Memory B cell (primary cell): ENCODE measurements around the gene WFS1.

Source experiments
- ATAC-seq: fragments of 150-1000 bp; cut with Tn5 transposase; 2 replicates; pipeline ENCODE4 v1.10.0; 2021; ENCODE audit warnings: low read depth, mild to moderate bottlenecking, moderate library complexity
- DNase-seq, 2 donors: peaks; one replicate each; pipeline ENCODE4 v3.0.0; 2022; ENCODE audit warnings: low spot score in 2 of 2
- H3K27ac Mint-ChIP-seq: one replicate; pipeline ENCODE4 v1.8.0; 2022; ENCODE audit warnings: mild to moderate bottlenecking, moderate library complexity, mixed read lengths
- H3K27me3 Mint-ChIP-seq: one replicate; pipeline ENCODE4 v1.8.0; 2022; ENCODE audit warnings: mixed read lengths
- H3K36me3 Mint-ChIP-seq: one replicate; pipeline ENCODE4 v1.8.0; 2022; ENCODE audit warnings: mild to moderate bottlenecking, mixed read lengths
- H3K4me1 Mint-ChIP-seq: one replicate; pipeline ENCODE4 v1.8.0; 2022; ENCODE audit warnings: mixed read lengths
- H3K4me3 Mint-ChIP-seq: one replicate; pipeline ENCODE4 v1.8.0; 2022; ENCODE audit warnings: mild to moderate bottlenecking, moderate library complexity, mixed read lengths
- H3K9me3 Mint-ChIP-seq: one replicate; pipeline ENCODE4 v1.8.0; 2022; ENCODE audit warnings: mixed read lengths

Gene WFS1

DNA sequence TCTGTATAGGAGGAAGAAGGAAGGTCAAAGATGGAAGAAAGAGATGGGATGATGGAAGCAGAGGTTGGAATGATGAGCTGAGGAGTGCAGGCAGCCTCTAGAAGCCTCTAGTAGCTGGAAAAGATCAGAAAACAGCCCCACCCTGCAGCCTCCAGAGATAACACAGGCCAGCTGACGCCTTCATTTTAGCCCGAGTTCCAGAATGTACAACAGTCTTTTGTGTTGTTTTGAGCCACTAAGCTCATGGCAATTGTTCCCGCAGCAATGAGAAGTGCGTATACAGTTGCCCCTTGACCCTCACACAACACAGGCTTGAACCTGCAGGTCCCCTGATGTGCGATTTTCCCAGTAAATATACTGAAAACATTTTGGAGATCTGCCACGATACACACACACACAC, 72.0 kb downstream of the WFS1 start:
- DNase-seq (no peak), ATAC-seq (no peak)
- Mint-ChIP-seq H3K27ac (no peak overlapping the region), H3K4me3 (no peak overlapping the region), H3K9me3 (no peaks in the 10 kb centered on the region), H3K4me1 (peaks cover 16% of the 10 kb centered on the region), H3K36me3 (no peaks in the 10 kb centered on the region), H3K27me3 (peaks cover 31% of the 10 kb centered on the region)

DNA sequence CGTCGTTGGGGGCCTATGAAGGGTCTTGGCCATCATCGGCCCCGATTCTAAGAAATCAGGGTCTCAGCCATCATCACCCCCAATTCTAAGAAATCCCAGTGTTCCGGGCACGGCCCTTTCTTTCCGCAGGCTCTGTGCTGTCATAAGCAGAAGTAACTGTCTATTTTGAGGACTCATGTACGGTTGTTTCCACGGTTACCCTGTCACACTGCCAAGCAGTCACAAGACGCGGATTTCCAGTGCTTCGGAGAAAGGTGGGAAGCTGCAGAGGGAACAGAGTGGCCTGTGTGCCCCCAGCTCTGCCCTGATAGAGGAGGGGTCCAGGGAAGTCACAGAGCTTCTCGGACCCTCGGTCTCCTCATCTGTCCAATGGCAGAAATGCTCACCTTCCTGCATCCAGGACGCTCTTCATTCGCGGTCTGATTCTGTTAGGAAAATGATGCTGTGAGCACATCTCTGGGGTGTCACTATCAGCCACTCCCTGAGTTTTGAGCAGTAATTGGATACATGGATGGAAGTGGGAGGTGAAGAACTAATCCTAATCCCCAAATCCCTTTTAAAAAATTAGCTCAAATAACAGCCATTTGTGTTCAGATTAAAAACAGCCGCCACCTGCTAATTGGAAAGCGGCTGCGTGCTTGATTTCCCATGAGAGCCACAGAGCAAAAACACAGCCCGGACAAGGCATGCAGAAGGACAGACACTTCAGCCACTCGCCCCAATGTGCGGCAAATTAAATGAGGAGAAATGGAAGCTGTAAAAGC, 73.1 kb downstream of the WFS1 start:
- ATAC-seq (no peak), DNase-seq (no peak)
- Mint-ChIP-seq H3K27ac (no peak overlapping the region), H3K27me3 (peaks cover 29% of the 10 kb centered on the region), H3K36me3 (no peaks in the 10 kb centered on the region), H3K9me3 (no peaks in the 10 kb centered on the region), H3K4me1 (peaks cover 10% of the 10 kb centered on the region), H3K4me3 (no peak overlapping the region)

DNA sequence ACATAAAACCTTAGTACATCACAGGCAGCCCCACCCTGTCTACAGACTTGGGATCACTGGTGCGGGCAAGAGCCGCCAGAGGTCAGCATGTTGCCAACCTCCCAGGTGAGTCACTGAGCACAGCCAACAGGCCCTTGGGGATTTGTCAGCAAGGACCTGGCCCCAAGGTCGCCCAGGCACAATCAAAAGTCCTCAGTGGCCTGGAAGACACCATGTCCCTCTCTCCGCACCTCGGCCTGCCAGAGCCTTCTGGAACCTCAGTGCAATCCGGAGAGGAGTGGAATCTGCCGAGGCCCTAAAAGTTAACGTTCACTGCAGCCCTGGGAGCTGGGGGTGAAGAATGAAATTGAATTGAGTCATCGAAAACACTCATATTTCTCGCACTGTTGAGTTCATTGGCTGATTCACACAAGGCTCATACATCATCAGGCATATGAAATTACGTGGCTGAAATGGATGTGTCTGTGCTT, 74.3 kb downstream of the WFS1 start:
- ATAC-seq = no peak
- no peaks in the 10 kb centered on the region for H3K9me3 Mint-ChIP-seq
- H3K4me3 Mint-ChIP-seq = no peak overlapping the region
- H3K27me3 Mint-ChIP-seq = peaks cover 21% of the 10 kb centered on the region
- no peak for DNase-seq
- no peak overlapping the region for H3K27ac Mint-ChIP-seq
- no peaks in the 10 kb centered on the region for H3K36me3 Mint-ChIP-seq
- no peaks in the 10 kb centered on the region for H3K4me1 Mint-ChIP-seq

DNA sequence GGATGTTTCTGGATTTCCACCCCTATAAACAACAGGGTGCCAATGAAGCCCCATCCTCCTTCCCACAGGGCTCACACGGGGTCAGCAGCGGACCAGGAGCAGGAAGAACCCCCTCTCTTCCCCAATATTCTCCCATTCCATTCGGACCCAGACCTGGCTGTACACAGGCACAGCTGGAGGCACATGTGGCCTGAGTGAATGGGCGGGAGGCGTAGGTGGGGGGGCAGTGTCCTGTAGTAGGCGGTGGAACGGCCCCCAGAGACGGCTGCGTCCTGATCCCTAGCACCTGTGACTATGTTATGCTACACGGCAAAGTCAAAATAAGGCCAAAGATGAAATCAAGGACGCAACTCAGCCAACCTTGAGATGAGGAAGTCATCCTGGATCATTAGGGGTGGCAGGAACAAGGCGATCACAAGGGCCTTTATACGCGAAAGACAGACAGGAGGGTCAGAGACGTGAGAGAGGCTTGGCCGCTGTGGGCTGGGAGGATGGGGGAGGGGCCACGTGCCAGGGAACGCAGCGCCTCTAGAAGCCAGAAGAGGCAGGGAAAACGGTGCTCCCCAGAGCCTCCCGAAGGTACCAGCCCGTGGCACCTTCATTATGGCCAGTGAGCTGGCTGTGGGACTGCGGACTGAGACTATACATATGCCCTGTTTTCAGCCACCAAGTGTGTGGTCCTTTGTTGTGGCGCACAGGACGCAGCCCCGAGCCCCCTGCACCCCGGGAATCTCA, 75.6 kb downstream of the WFS1 start:
- Mint-ChIP-seq H3K9me3 (no peaks in the 10 kb centered on the region), H3K4me3 (no peak overlapping the region), H3K4me1 (no peaks in the 10 kb centered on the region), H3K27ac (no peak overlapping the region), H3K36me3 (no peaks in the 10 kb centered on the region), H3K27me3 (peaks cover 11% of the 10 kb centered on the region)
- ATAC-seq (no peak), DNase-seq (no peak)

DNA sequence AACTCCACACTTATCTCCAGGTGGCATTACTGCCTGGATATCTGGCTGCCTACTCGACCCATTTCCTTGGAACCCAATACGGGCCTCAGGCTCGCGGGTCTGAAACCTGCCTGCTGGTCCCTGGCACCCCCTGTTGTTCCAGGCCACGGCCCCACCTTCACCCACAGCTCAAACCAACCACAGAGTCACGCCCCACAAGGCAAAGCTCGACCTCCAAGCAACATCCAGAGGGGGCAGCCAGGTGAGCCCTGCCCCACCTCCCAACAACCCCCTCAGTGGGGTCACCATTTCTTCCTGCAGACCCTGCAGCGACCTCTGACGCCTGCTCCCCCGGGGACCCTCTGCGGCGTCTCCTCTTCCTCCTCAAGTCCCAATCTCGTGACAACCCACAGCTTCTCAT, 76.2 kb downstream of the WFS1 start:
- H3K4me3 Mint-ChIP-seq = no peak overlapping the region
- H3K36me3 Mint-ChIP-seq = no peaks in the 10 kb centered on the region
- no peaks in the 10 kb centered on the region for H3K9me3 Mint-ChIP-seq
- no peak overlapping the region for H3K27ac Mint-ChIP-seq
- no peaks in the 10 kb centered on the region for H3K4me1 Mint-ChIP-seq
- H3K27me3 Mint-ChIP-seq = peaks cover 6% of the 10 kb centered on the region
- DNase-seq (no peak), ATAC-seq (no peak)

DNA sequence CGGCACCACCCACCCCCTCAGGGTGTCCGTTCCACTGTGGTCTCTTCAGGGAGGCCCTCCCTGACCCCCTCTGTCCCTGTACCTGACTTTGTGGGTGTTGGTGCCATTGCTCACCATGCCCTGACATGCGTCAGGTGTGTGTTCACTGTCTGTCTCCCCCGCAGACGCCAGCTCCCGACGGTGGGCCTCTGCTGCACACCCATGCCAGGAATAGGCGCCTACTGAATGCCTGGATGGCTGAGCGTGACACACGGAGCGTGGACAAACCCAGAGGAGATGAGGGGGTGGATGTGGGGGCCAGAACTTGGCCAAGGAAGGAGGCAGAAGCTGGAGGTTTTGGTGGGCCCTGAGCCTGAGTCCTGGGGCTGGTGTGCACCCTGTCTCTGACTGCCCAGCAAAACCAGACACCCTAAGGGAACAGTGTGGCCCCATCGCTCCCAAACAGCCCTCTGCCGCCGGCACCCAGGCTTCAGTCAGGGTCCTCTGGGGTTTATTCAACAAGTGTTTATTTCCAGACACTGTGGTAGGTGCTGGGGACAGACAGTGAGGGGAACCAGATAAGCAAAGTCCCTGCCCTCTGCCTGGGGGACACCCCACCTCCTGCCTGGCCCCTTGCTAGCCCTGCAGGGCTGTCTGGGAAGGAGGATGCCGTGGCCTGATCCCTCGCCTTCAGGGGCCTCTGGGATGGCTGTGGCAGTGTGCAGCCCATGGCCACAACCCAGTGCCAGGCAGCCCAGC, 76.9 kb downstream of the WFS1 start:
- Mint-ChIP-seq H3K27ac (no peak overlapping the region), H3K9me3 (no peaks in the 10 kb centered on the region), H3K4me3 (no peak overlapping the region), H3K4me1 (no peaks in the 10 kb centered on the region), H3K36me3 (no peaks in the 10 kb centered on the region), H3K27me3 (peaks cover 3% of the 10 kb centered on the region)
- ATAC-seq (no peak), DNase-seq (no peak)

DNA sequence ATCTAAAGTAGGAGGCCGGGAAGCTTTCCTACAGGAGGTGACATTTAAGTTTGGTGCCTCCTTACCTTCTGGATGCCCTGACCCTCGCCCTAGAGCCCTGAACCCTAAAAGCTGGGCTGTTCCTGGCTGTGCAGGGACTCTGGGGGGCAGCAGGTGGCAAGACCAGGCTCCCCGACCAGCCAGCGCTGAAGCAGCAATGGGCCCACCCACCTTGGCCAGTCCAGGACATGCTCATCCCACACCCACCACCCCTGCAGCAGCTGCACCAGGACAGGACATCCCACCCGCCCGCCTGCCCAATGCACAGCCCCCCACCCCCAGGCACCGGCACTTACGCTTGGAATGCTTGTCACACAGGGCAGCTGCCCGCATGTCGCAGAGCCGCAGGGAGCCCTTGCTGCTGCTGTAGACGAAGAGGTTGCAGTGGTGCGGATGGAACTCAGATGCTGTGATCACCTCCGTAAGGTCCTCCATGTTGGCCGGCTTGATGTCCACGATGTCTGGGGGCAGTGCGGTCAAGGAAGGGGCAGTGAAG, 77.9 kb downstream of the WFS1 start:
- Mint-ChIP-seq H3K27ac (no peak overlapping the region), H3K36me3 (no peaks in the 10 kb centered on the region), H3K27me3 (peaks cover 8% of the 10 kb centered on the region), H3K9me3 (no peaks in the 10 kb centered on the region), H3K4me3 (no peak overlapping the region), H3K4me1 (no peaks in the 10 kb centered on the region)
- ATAC-seq (no peak), DNase-seq (no peak)

DNA sequence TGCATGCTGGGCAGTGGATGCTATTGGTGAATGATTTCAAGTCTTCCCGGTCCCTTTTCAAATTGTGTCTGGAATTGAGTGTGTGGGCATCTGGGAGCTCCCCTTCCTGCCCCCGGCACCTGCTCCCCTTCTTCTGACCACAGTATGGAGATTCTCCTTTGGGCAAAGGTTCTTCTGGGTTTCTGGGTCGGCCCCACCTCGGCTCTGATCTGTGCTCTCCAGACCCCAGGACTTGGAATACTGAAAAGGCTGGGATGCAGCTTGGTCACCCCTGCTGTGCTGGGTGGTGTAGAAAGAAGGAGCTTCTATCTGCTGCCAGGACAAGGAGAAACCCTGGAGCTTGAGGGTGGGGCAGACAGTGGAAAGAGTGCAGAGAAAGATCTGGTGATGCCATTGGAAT, 78.8 kb downstream of the WFS1 start:
- H3K4me1 Mint-ChIP-seq = no peaks in the 10 kb centered on the region
- H3K9me3 Mint-ChIP-seq = no peaks in the 10 kb centered on the region
- H3K36me3 Mint-ChIP-seq = no peaks in the 10 kb centered on the region
- H3K4me3 Mint-ChIP-seq = no peak overlapping the region
- DNase-seq = no peak
- H3K27me3 Mint-ChIP-seq = peaks cover 10% of the 10 kb centered on the region
- no peak overlapping the region for H3K27ac Mint-ChIP-seq
- ATAC-seq = no peak

DNA sequence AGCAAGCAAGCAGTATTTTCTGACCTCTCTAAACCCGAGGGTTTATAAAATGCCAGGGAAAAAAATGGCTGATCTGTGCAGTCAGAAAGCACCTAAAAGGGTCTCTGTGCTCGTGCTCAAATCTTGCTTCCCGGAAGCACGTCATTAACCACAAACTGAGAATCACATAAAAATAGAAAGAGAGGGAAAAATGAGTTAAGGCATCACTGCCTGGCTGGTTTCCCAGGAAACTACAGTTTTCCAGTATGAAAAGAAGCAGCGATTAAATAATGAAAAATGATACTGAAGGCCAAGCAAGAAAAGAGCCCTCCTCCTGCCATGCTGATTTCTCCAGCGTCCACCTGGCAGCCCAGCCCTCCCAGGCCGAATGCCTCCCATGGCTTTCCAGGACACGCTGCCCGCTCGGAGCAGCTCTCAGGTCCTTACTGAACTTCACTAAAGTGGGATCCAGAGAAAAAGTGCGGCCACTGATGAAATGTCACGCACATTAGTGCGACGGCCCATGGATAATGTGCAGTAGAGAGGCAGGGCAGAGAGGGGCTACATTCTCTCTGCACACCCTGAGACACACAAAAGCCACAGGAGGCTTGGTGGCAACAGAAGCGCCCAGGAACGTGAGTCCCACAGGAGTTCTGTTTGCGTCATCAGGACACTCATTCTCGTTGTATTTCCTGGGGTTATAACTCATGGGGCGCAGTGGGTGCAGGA, 80.4 kb downstream of the WFS1 start:
- Mint-ChIP-seq H3K4me1 (no peaks in the 10 kb centered on the region), H3K9me3 (no peaks in the 10 kb centered on the region), H3K4me3 (no peak overlapping the region), H3K27ac (no peak overlapping the region), H3K36me3 (no peaks in the 10 kb centered on the region), H3K27me3 (peaks cover 21% of the 10 kb centered on the region)
- ATAC-seq (no peak), DNase-seq (no peak)

DNA sequence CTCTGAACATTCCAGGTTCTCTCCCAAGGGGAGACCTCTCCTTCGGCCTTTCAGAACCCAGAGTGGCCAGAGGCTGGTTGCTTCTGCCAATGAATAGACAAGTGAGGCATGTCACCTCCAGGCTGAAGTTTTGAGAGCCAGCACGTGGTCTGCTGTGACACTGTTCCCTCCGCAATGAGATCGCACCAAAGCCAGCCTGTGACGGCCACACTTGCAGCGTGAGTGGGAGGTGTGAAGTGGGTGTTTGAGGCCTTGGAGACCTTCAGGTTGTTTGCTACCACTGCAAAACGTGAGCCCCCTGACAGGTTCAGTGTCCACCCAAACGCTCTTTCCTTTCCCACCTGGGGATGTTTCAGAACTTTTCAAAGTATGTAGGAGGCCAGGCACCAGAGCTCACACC, 81.0 kb downstream of the WFS1 start:
- Mint-ChIP-seq H3K27me3 (peaks cover 23% of the 10 kb centered on the region), H3K27ac (no peak overlapping the region), H3K4me3 (no peak overlapping the region), H3K4me1 (no peaks in the 10 kb centered on the region), H3K36me3 (no peaks in the 10 kb centered on the region), H3K9me3 (no peaks in the 10 kb centered on the region)
- ATAC-seq (no peak), DNase-seq (no peak)

DNA sequence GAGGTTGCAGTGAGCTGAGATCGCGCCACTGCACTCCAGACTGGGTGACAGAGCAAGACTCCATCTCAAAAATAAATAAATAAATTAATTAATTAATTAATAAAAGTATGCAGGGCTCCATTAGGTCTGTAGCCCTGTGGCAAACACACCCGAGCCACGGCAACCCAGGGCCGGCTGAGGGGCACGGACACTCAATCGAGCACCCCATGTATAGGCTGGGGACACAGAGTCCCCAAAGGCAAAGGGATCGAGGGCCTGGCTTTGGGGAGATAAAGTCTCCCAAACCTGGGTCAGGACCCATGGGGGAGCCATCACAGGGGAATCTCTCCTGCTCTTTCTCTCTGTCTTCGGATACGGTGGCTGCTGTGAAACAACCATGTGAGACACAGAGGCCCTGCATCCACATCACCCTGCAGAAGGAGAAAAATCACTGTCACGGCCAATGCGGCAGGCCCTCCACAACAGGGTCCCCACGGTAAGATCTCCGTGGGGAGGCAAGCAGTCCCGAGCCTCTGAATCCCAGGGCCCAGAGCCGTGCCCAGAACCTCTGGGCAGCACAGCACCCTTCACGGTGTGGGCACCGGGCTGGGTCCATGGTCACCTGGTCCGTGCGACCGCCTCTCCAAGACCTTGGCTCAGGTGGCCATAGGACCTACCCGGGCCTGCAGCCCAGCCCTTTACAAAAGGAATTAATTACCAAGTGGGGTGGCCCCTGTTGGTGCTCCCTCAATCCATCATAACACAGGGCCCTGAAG, 81.8 kb downstream of the WFS1 start:
- Mint-ChIP-seq H3K4me1 (no peaks in the 10 kb centered on the region), H3K27ac (no peak overlapping the region), H3K4me3 (no peak overlapping the region), H3K36me3 (no peaks in the 10 kb centered on the region), H3K27me3 (peaks cover 23% of the 10 kb centered on the region), H3K9me3 (no peaks in the 10 kb centered on the region)
- no peak for ATAC-seq
- DNase-seq = no peak

DNA sequence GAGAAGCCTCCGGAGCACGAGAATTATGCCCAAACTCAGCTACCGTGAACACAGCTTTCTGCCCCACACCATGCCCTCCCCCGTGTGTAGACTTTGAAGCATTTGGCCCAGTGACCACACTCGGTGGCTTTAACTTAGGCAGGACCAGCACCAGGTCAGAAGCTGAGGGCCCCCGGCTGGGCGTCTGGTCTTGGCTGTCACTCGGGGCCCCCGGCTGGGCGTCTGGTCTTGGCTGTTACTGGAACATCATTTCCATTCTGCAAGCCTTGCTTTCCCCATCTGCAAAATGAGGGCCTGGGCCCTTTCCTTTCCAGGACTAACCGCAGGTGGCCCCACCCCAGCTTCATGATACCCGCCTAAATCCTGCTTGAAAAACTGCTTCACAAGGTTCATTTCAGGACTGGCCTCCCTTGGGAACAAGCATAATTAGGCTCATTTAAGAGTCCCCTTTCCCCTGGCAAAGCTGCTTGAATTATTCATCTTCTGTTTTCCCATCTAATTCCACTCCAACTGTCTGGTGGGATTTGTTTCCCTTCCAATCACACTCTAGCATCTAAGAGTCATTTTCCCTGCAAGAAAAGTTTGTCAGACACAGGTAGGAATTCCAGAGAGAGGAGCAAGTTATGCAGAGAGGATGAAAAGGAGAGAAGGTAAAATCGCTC, 82.5 kb downstream of the WFS1 start:
- no peak for DNase-seq
- H3K27me3 Mint-ChIP-seq = peaks cover 23% of the 10 kb centered on the region
- no peaks in the 10 kb centered on the region for H3K36me3 Mint-ChIP-seq
- H3K9me3 Mint-ChIP-seq = no peaks in the 10 kb centered on the region
- H3K4me1 Mint-ChIP-seq = no peaks in the 10 kb centered on the region
- H3K27ac Mint-ChIP-seq = no peak overlapping the region
- no peak overlapping the region for H3K4me3 Mint-ChIP-seq
- no peak for ATAC-seq
